Suprapubic skin (tissue), 4 donors: ENCODE data around the gene VPS41. TPM values are rescaled to one million over a fixed set of nuclear protein-coding genes. Genes with fewer than 3 reads are reported as not detected.

Experiments used
- DNase-seq, 2 donors: peaks; one replicate each; pipeline ENCODE4 v3.0.0-alpha.2; 2019; ENCODE audit warnings: low spot score in 2 of 2
- H3K27ac ChIP-seq: fragments of 200-600 bp; sonication (generic); one replicate; pipeline ENCODE4 v1.5.1; 2019
- H3K27me3 ChIP-seq: fragments of 200-600 bp; sonication (generic); one replicate; pipeline ENCODE4 v1.5.1; 2019
- H3K36me3 ChIP-seq: fragments of 200-600 bp; sonication (generic); one replicate; pipeline ENCODE4 v1.5.1; 2019
- H3K4me1 ChIP-seq: fragments of 200-600 bp; sonication (generic); one replicate; pipeline ENCODE4 v1.5.1; 2019
- H3K4me3 ChIP-seq: fragments of 200-600 bp; sonication (generic); one replicate; pipeline ENCODE4 v1.5.1; 2019; ENCODE audit warnings: mild to moderate bottlenecking
- H3K9me3 ChIP-seq: fragments of 200-600 bp; sonication (generic); one replicate; pipeline ENCODE4 v1.5.1; 2019
- CTCF ChIP-seq, 2 donors: fragments of 200-600 bp in 1 of 2; fragments of 450-650 bp in 1 of 2; sonication (generic) in 1 of 2; IDR thresholded peaks; one replicate each; pipeline ENCODE4 v1.5.1; 2016 to 2019; ENCODE audit warnings: antibody characterized with exemption in 2 of 2, mild to moderate bottlenecking in 1 of 2, moderate library complexity in 1 of 2
- EP300 ChIP-seq: sonication (generic); formaldehyde crosslinking; IDR thresholded peaks from one replicate; pipeline ENCODE4 v1.6.1; 2017; ENCODE audit warnings: antibody characterized with exemption
- POLR2A ChIP-seq, 2 donors: fragments of 450-650 bp; IDR thresholded peaks; one replicate each; pipeline ENCODE4 v1.6.1; 2017; ENCODE audit warnings: antibody characterized with exemption in 2 of 2, mild to moderate bottlenecking in 2 of 2, moderate library complexity in 2 of 2
- POLR2AphosphoS5 ChIP-seq, 3 donors: sonication (generic); formaldehyde crosslinking; IDR thresholded peaks; one replicate each; pipeline ENCODE4 v1.6.1; 2017; ENCODE audit warnings: antibody characterized with exemption in 3 of 3
- WGBS: methylation state at CpG from one replicate; pipeline ENCODE4 v1.1.5; 2018; 5-methylcytosine and 5-hydroxymethylcytosine counted together
- total RNA-seq, 4 donors: library from RNA; depleted of rRNA; stranded (reverse); fragments of >200 nt; gene quantifications; one replicate each; pipeline ENCODE4 v1.1.0, GENCODE V29; 2016

Gene VPS41
- total RNA-seq, 4 donors from 2014 or later = 28.6 to 65.5 (median 38.1) TPM

- Histone ChIP-seq H3K4me1 (no peaks in the 10 kb centered on the region), H3K27me3 (no peaks in the 10 kb centered on the region), H3K4me3 (no peak overlapping the region), H3K36me3 (no peaks in the 10 kb centered on the region), H3K27ac (no peak overlapping the region), H3K9me3 (no peaks in the 10 kb centered on the region)
- WGBS = 52% methylated on average over 5 of the region's 5 CpGs
- TF ChIP-seq EP300 = no peak
- TF ChIP-seq CTCF (IDR thresholded peaks at IDR 0.05) = no peak
- DNase-seq = no peak
Observed at GRCh38 chr7:38700116-38700515, 208.9 kb downstream of the VPS41 start.

- no peak overlapping the region for H3K27ac ChIP-seq
- no peak overlapping the region for H3K4me3 ChIP-seq
- no peaks in the 10 kb centered on the region for H3K27me3 ChIP-seq
- H3K9me3 ChIP-seq = no peaks in the 10 kb centered on the region
- no peaks in the 10 kb centered on the region for H3K4me1 ChIP-seq
- no peaks in the 10 kb centered on the region for H3K36me3 ChIP-seq
- WGBS = 44% methylated on average over 3 of the region's 3 CpGs
- no peak for TF ChIP-seq CTCF (IDR thresholded peaks at IDR 0.05)
- TF ChIP-seq EP300 = no peak
- DNase-seq = no peak
Observed at GRCh38 chr7:38699471-38699870, 209.5 kb downstream of the VPS41 start.

GRCh38 chr7:38694326-38694725 is 214.7 kb downstream of the VPS41 start:
- Histone ChIP-seq H3K4me3 (no peak overlapping the region), H3K27me3 (no peaks in the 10 kb centered on the region), H3K36me3 (no peaks in the 10 kb centered on the region), H3K27ac (no peak overlapping the region), H3K9me3 (no peaks in the 10 kb centered on the region), H3K4me1 (no peaks in the 10 kb centered on the region)
- no peak for DNase-seq
- TF ChIP-seq CTCF (IDR thresholded peaks at IDR 0.05) (no peak), POLR2A (IDR thresholded peaks at IDR 0.05) (no peak), POLR2AphosphoS5 (IDR thresholded peaks at IDR 0.05) (no peak), EP300 (no peak)
- WGBS = 68% methylated on average over 3 of the region's 3 CpGs

- 79% methylated on average over 7 of the region's 7 CpGs for WGBS
- Histone ChIP-seq H3K4me3 (no peak overlapping the region), H3K4me1 (no peaks in the 10 kb centered on the region), H3K27me3 (no peaks in the 10 kb centered on the region), H3K27ac (no peak overlapping the region), H3K9me3 (peaks cover 10% of the 10 kb centered on the region), H3K36me3 (no peaks in the 10 kb centered on the region)
- no peak for TF ChIP-seq POLR2A (IDR thresholded peaks at IDR 0.05)
- no peak for TF ChIP-seq POLR2AphosphoS5 (IDR thresholded peaks at IDR 0.05)
- no peak for TF ChIP-seq CTCF (IDR thresholded peaks at IDR 0.05)
- TF ChIP-seq EP300 = no peak
- DNase-seq = no peak
Observed at GRCh38 chr7:38686888-38687287, 222.1 kb downstream of the VPS41 start.

- DNase-seq = no peak
- Histone ChIP-seq H3K4me1 (no peaks in the 10 kb centered on the region), H3K27me3 (no peaks in the 10 kb centered on the region), H3K27ac (no peak overlapping the region), H3K4me3 (no peak overlapping the region), H3K9me3 (peaks cover 10% of the 10 kb centered on the region), H3K36me3 (no peaks in the 10 kb centered on the region)
- TF ChIP-seq POLR2AphosphoS5 (IDR thresholded peaks at IDR 0.05) = no peak
- no peak for TF ChIP-seq CTCF (IDR thresholded peaks at IDR 0.05)
- TF ChIP-seq POLR2A (IDR thresholded peaks at IDR 0.05) = no peak
- no peak for TF ChIP-seq EP300
- 93% methylated on average over 20 of the region's 21 CpGs for WGBS
Observed at GRCh38 chr7:38685851-38686250, 223.1 kb downstream of the VPS41 start.
